HepG2 (cell line): Measurements from ENCODE around the gene BTG3. TPM values are rescaled to one million over a fixed set of nuclear protein-coding genes. Genes with fewer than 3 reads are reported as not detected.

Source experiments
- ATAC-seq: fragments of 200-7000 bp; cut with Tn5 transposase; 3 replicates; pipeline ENCODE4 v1.9.1; 2020; ENCODE audit warnings: mild to moderate bottlenecking, moderate library complexity
- BruUV-seq: library from RNA; stranded (reverse); fragments of 400-500 nt; replicated peaks from 2 replicates; lab custom pipeline; 2021; lab: Mats Ljungman, UMichigan
- CTCF ChIA-PET: fragments of 300-600 bp; formaldehyde crosslinking; extraction: SDS; loops from one replicate; lab custom pipeline; 2021; ENCODE audit warnings: low total read pairs, inconsistent platforms, low intra/inter-chr PET ratio; lab: Yijun Ruan, JAX
- POLR2A ChIA-PET: fragments of 350-600 bp; sonication (Branson Sonifier 250); formaldehyde crosslinking; loops from one replicate; lab custom pipeline; 2020; ENCODE audit warnings: antibody characterized with exemption, inconsistent platforms; lab: Yijun Ruan, JAX
- DNase-seq: peaks from one replicate; pipeline ENCODE4 v3.0.0-alpha.2; 2015; ENCODE audit warnings: low spot score
- FAIRE-seq: peaks from 3 replicates; lab custom pipeline; 2011; peaks lifted over from hg19 to GRCh38; lab: Jason Lieb, UNC
- H2AFZ ChIP-seq: one replicate; pipeline ENCODE4 v1.6.1; 2011; ENCODE audit warnings: low read length, inconsistent platforms
- H3K27ac ChIP-seq: fragments of 300-600 bp; 3 replicates; pipeline ENCODE4 v1.8.0; 2011; ENCODE audit warnings: mixed run types, mild to moderate bottlenecking, mixed read lengths, low read length, inconsistent platforms; ENCODE audit not compliant: insufficient read depth; ENCODE audit errors: extremely low read length
- H3K27me3 ChIP-seq, 2 experiments: fragments of 200-600 bp in 1 of 2; 2 replicates in 1 of 2; 3 replicates in 1 of 2; pipeline versions ENCODE4 v1.6.0 to v1.8.0; 2011; ENCODE audit warnings: low read length in 2 of 2, mild to moderate bottlenecking in 2 of 2, moderate library complexity in 2 of 2, inconsistent platforms in 1 of 2; ENCODE audit not compliant: insufficient read depth in 2 of 2, control insufficient read depth in 1 of 2
- H3K36me3 ChIP-seq, 2 experiments: fragments of 200-600 bp in 1 of 2; replicated peaks in 1 of 2; 2 replicates in 1 of 2; 3 replicates in 1 of 2; pipeline versions ENCODE4 v1.5.1 to v1.8.0; 2011; ENCODE audit warnings: low read length in 2 of 2, inconsistent platforms in 1 of 2; ENCODE audit not compliant: insufficient read depth in 2 of 2, control insufficient read depth in 1 of 2
- H3K4me1 ChIP-seq: 2 replicates; pipeline ENCODE4 v1.5.1; 2012; ENCODE audit warnings: low read length, inconsistent platforms; ENCODE audit not compliant: insufficient read depth
- H3K4me2 ChIP-seq: 2 replicates; pipeline ENCODE4 v1.6.0; 2011; ENCODE audit warnings: low read depth, low read length, inconsistent platforms
- H3K4me3 ChIP-seq, 3 experiments: fragments of 200-600 bp in 1 of 3; sonication (generic), shearing (Covaris generic) in 1 of 3; replicated peaks in 1 of 3; 2 replicates each; pipeline ENCODE4 v1.5.1; 2011 to 2016; ENCODE audit warnings: low read length in 3 of 3, inconsistent platforms in 2 of 3, low read depth in 2 of 3, mild to moderate bottlenecking in 2 of 3, control low read depth in 1 of 3, mixed read lengths in 1 of 3; ENCODE audit not compliant: insufficient read depth in 1 of 3
- H3K79me2 ChIP-seq: one replicate; pipeline ENCODE4 v1.6.1; 2011; ENCODE audit warnings: low read length, inconsistent platforms; ENCODE audit not compliant: insufficient read depth
- H3K9ac ChIP-seq: 2 replicates; pipeline ENCODE4 v1.6.0; 2011; ENCODE audit warnings: mild to moderate bottlenecking, low read depth, low read length, inconsistent platforms; ENCODE audit not compliant: insufficient read depth
- H3K9me3 ChIP-seq: 2 replicates; pipeline ENCODE4 v1.5.1; 2012; ENCODE audit warnings: mild to moderate bottlenecking, low read length
- H4K20me1 ChIP-seq: 2 replicates; pipeline ENCODE4 v1.6.0; 2011; ENCODE audit warnings: inconsistent platforms, mild to moderate bottlenecking, low read length, moderate library complexity; ENCODE audit not compliant: insufficient read depth
- ELF1 ChIP-seq: sonication (generic); formaldehyde crosslinking; IDR thresholded peaks from 2 replicates; pipeline ENCODE4 v1.4.0; 2020; ENCODE audit warnings: missing genetic modification reagents
- ERF ChIP-seq: IDR thresholded peaks from 2 replicates; pipeline ENCODE4 v1.6.1; 2018; ENCODE audit warnings: missing biosample characterization, missing genetic modification reagents
- FIP1L1 ChIP-seq: fragments of 200-400 bp; formaldehyde crosslinking; IDR thresholded peaks from 2 replicates; pipeline ENCODE4 v1.6.1; 2018; ENCODE audit warnings: low read depth, mild to moderate bottlenecking, low read length, moderate library complexity, borderline replicate concordance; ENCODE audit not compliant: insufficient read depth
- FOXP1 ChIP-seq, 2 experiments: fragments of 450-650 bp in 1 of 2; IDR thresholded peaks; 2 replicates each; pipeline ENCODE4 v1.6.1; 2017 to 2018; ENCODE audit warnings: antibody characterized with exemption in 1 of 2
- STAG1 ChIP-seq: sonication (generic); formaldehyde crosslinking; IDR thresholded peaks from 2 replicates; pipeline ENCODE4 v1.4.0; 2020; ENCODE audit warnings: missing genetic modification reagents
- ZNF337 ChIP-seq: sonication (generic); formaldehyde crosslinking; IDR thresholded peaks from 2 replicates; pipeline ENCODE4 v1.5.1; 2020; ENCODE audit warnings: missing genetic modification reagents, low read depth, mild to moderate bottlenecking, borderline replicate concordance
- ZNF577 ChIP-seq: sonication (generic); formaldehyde crosslinking; IDR thresholded peaks from 2 replicates; pipeline ENCODE4 v1.4.0; 2020; ENCODE audit warnings: mild to moderate bottlenecking, low read depth, missing genetic modification reagents, borderline replicate concordance
- ZNF737 ChIP-seq: sonication (generic); formaldehyde crosslinking; IDR thresholded peaks from 2 replicates; pipeline ENCODE4 v1.5.0; 2020; ENCODE audit warnings: missing genetic modification reagents, mild to moderate bottlenecking, borderline replicate concordance
- ZNF768 ChIP-seq: sonication (generic); formaldehyde crosslinking; IDR thresholded peaks from 2 replicates; pipeline ENCODE4 v1.4.0; 2020; ENCODE audit warnings: missing genetic modification reagents
- ZNF800 ChIP-seq: sonication (generic); formaldehyde crosslinking; IDR thresholded peaks from 2 replicates; pipeline ENCODE4 v1.4.0; 2020; ENCODE audit warnings: missing genetic modification reagents
- WGBS: methylation state at CpG from one replicate; pipeline ENCODE4 v1.1.6; 2017; ENCODE audit warnings: low lambda C conversion rate; 5-methylcytosine and 5-hydroxymethylcytosine counted together
- in situ Hi-C: cut with HindIII; loops from 2 replicates; pipeline ENCODE4 v1.10.0; 2017; ENCODE audit warnings: low pct_unique_long_range_greater_than_20kb; ENCODE audit not compliant: extremely low pct_ligation_motif_present
- intact Hi-C: fragments of 100-400 bp; cut with micrococcal nuclease; formaldehyde crosslinking; loops from one replicate; pipeline ENCODE4 v1.10.0; 2022; ENCODE audit not compliant: unreplicated experiment
- polyA plus RNA-seq, 8 experiments: library from polyadenylated mRNA; depleted of rRNA in 3 of 8; stranded (reverse) in 7 of 8; unstranded in 1 of 8; fragments of >200 nt; fragmentation: Illumina TruSeq in 4 of 8; extraction: Trizol in 4 of 8; gene quantifications; 2 replicates each; pipeline versions ENCODE4 v1.2.1 to v1.2.3, GENCODE V29; 2011 to 2016; ENCODE audit warnings: low read depth in 4 of 8, missing spikeins in 1 of 8, mixed read lengths in 1 of 8; ENCODE audit not compliant: insufficient read depth in 1 of 8
- total RNA-seq, 5 experiments: library from RNA; depleted of rRNA; stranded (reverse); fragments of >200 nt; fragmentation: Illumina TruSeq; extraction: Trizol; gene quantifications; 2 replicates each; pipeline ENCODE4 v1.2.3, GENCODE V29; 2016; ENCODE audit warnings: low read depth in 1 of 5
- TF ChIP-seq, protein P1 (sequence below): sonication (generic); formaldehyde crosslinking; IDR thresholded peaks from 2 replicates; pipeline ENCODE4 v1.4.0; 2020; ENCODE audit warnings: missing genetic modification reagents
- TF ChIP-seq, protein P2 (sequence below): sonication (generic); formaldehyde crosslinking; IDR thresholded peaks from 2 replicates; pipeline ENCODE4 v1.9.0; 2021; ENCODE audit warnings: missing genetic modification reagents, mild to moderate bottlenecking, borderline replicate concordance
- TF ChIP-seq, protein P3 (sequence below): sonication (generic); formaldehyde crosslinking; IDR thresholded peaks from 2 replicates; pipeline ENCODE4 v1.4.0; 2020; ENCODE audit warnings: missing genetic modification reagents

Gene BTG3
- total and polyA plus RNA-seq, 2 of the 13 experiments (the other 11 are each of a cell fraction or from before 2014, with no cell fraction given) = 13.9 to 27.4 TPM

- TF ChIP-seq ZNF800 (CRISPR knock-in tag) = peak; percentile 56; the same call in 1 of the 2 replicates
- no peak for TF ChIP-seq ELF1
- no peak for TF ChIP-seq ZNF737 (CRISPR knock-in tag)
Observed at GRCh38 chr21:17612565-17613241, at the start of gene BTG3 (continued).

GRCh38 chr21:17660862-17661261 lies 48.2 kb upstream of the BTG3 start:
- Histone ChIP-seq H2AFZ (no peak overlapping the region), H4K20me1 (no peaks in the 10 kb centered on the region), H3K9me3 (no peaks in the 10 kb centered on the region), H3K27ac (no peak overlapping the region), H3K9ac (no peak overlapping the region), H3K36me3 (no peaks in the 10 kb centered on the region), H3K27me3 (no peaks in the 10 kb centered on the region; a peak in 1 of 5 replicates), H3K79me2 (no peaks in the 10 kb centered on the region), H3K4me1 (no peaks in the 10 kb centered on the region), H3K4me2 (no peak overlapping the region), H3K4me3 (no peak overlapping the region)
- no peak for ATAC-seq
- 2% methylated on average over 6 of the region's 6 CpGs for WGBS
- in situ Hi-C loops = no loop called here
- no peak for FAIRE-seq
- intact Hi-C loops = no loop called here
- no peak for DNase-seq
- ChIA-PET POLR2A (no interaction called here), CTCF (no interaction called here)
- BruUV-seq = no TSS peak
- TF ChIP-seq, protein P1, sequence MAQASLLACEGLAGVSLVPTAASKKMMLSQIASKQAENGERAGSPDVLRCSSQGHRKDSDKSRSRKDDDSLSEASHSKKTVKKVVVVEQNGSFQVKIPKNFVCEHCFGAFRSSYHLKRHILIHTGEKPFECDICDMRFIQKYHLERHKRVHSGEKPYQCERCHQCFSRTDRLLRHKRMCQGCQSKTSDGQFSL (CRISPR knock-in tag) = no peak
- TF ChIP-seq STAG1 (no peak), FIP1L1 (no peak), FOXP1 (IDR thresholded peaks at IDR 0.05) (no peak), FOXP1 (CRISPR knock-in tag; IDR thresholded peaks at IDR 0.05) (no peak), ZNF337 (CRISPR knock-in tag) (no peak), ZNF768 (CRISPR knock-in tag) (no peak), ERF (CRISPR knock-in tag) (no peak), ZNF577 (CRISPR knock-in tag) (no peak)
- TF ChIP-seq, protein P2, sequence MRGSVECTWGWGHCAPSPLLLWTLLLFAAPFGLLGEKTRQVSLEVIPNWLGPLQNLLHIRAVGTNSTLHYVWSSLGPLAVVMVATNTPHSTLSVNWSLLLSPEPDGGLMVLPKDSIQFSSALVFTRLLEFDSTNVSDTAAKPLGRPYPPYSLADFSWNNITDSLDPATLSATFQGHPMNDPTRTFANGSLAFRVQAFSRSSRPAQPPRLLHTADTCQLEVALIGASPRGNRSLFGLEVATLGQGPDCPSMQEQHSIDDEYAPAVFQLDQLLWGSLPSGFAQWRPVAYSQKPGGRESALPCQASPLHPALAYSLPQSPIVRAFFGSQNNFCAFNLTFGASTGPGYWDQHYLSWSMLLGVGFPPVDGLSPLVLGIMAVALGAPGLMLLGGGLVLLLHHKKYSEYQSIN (CRISPR knock-in tag) = no peak
- TF ChIP-seq, protein P3, sequence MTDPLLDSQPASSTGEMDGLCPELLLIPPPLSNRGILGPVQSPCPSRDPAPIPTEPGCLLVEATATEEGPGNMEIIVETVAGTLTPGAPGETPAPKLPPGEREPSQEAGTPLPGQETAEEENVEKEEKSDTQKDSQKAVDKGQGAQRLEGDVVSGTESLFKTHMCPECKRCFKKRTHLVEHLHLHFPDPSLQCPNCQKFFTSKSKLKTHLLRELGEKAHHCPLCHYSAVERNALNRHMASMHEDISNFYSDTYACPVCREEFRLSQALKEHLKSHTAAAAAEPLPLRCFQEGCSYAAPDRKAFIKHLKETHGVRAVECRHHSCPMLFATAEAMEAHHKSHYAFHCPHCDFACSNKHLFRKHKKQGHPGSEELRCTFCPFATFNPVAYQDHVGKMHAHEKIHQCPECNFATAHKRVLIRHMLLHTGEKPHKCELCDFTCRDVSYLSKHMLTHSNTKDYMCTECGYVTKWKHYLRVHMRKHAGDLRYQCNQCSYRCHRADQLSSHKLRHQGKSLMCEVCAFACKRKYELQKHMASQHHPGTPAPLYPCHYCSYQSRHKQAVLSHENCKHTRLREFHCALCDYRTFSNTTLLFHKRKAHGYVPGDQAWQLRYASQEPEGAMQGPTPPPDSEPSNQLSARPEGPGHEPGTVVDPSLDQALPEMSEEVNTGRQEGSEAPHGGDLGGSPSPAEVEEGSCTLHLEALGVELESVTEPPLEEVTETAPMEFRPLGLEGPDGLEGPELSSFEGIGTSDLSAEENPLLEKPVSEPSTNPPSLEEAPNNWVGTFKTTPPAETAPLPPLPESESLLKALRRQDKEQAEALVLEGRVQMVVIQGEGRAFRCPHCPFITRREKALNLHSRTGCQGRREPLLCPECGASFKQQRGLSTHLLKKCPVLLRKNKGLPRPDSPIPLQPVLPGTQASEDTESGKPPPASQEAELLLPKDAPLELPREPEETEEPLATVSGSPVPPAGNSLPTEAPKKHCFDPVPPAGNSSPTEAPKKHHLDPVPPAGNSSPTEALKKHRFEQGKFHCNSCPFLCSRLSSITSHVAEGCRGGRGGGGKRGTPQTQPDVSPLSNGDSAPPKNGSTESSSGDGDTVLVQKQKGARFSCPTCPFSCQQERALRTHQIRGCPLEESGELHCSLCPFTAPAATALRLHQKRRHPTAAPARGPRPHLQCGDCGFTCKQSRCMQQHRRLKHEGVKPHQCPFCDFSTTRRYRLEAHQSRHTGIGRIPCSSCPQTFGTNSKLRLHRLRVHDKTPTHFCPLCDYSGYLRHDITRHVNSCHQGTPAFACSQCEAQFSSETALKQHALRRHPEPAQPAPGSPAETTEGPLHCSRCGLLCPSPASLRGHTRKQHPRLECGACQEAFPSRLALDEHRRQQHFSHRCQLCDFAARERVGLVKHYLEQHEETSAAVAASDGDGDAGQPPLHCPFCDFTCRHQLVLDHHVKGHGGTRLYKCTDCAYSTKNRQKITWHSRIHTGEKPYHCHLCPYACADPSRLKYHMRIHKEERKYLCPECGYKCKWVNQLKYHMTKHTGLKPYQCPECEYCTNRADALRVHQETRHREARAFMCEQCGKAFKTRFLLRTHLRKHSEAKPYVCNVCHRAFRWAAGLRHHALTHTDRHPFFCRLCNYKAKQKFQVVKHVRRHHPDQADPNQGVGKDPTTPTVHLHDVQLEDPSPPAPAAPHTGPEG (CRISPR knock-in tag) = no peak
